Globus pallidus (tissue), 1 donor: Measurements from ENCODE around the gene ZNF282.
"Not testable (repeated sequence)": the region's sequence is repeated elsewhere in the genome, so short reads cannot be mapped to it uniquely, and the experiment has no call there.

ENCODE experiments used
- DNase-seq: peaks from one replicate; pipeline ENCODE4 v3.0.0-alpha.2; 2015; ENCODE audit warnings: low spot score

The ZNF282 gene

GRCh38 chr7:149255174-149255573, 59.8 kb downstream of the ZNF282 start:
- DNase-seq: no peak

- no peak for DNase-seq
Observed at GRCh38 chr7:149256568-149256967, 61.2 kb downstream of the ZNF282 start.

- no peak for DNase-seq
Observed at GRCh38 chr7:149257146-149257545, 61.8 kb downstream of the ZNF282 start.

- DNase-seq: peak; percentile 38
Observed at GRCh38 chr7:149261316-149261828, 66.0 kb downstream of the ZNF282 start.

- peak; percentile 87 for DNase-seq
Observed at GRCh38 chr7:149261829-149262617, 66.7 kb downstream of the ZNF282 start, which contains the start of gene ZNF783. ZNF783 (plus strand) TSS chr7:149262196; CDS start chr7:149262334, 138 bp downstream.

- DNase-seq: no peak
Observed at GRCh38 chr7:149266451-149266850, 71.1 kb downstream of the ZNF282 start.

- no peak for DNase-seq
Observed at GRCh38 chr7:149267733-149268132, 72.4 kb downstream of the ZNF282 start.

- not testable (repeated sequence) for DNase-seq
Observed at GRCh38 chr7:149274424-149274823, 79.1 kb downstream of the ZNF282 start.
